IPS-18a (cell line): Measurements from ENCODE around the gene TBC1D26.
"Not testable (repeated sequence)": the region's sequence is repeated elsewhere in the genome, so short reads cannot be mapped to it uniquely, and the experiment has no call there.

Experiments used
- H3K27ac ChIP-seq: one replicate; pipeline ENCODE4 v1.5.1; 2013; ENCODE audit warnings: low read length
- H3K27me3 ChIP-seq: one replicate; pipeline ENCODE4 v1.6.1; 2013; ENCODE audit warnings: mild to moderate bottlenecking, low read length; ENCODE audit not compliant: control insufficient read depth, insufficient read depth
- H3K36me3 ChIP-seq: one replicate; pipeline ENCODE4 v1.6.1; 2013; ENCODE audit warnings: low read depth, low read length; ENCODE audit not compliant: control insufficient read depth
- H3K4me1 ChIP-seq: one replicate; pipeline ENCODE4 v1.6.1; 2013; ENCODE audit warnings: low read depth, low read length; ENCODE audit not compliant: control insufficient read depth
- H3K4me3 ChIP-seq: one replicate; pipeline ENCODE4 v1.5.1; 2013; ENCODE audit warnings: low read length
- H3K9ac ChIP-seq: one replicate; pipeline ENCODE4 v1.6.1; 2013; ENCODE audit warnings: mild to moderate bottlenecking, low read length, moderate library complexity
- H3K9me3 ChIP-seq: one replicate; pipeline ENCODE4 v1.6.1; 2013; ENCODE audit warnings: low read depth, low read length; ENCODE audit not compliant: control insufficient read depth

TBC1D26 gene

GRCh38 chr17:15744885-15745284 is 12.8 kb downstream of the TBC1D26 start:
- Histone ChIP-seq H3K4me1 (no peaks in the 10 kb centered on the region), H3K27me3 (no peaks in the 10 kb centered on the region), H3K36me3 (no peaks in the 10 kb centered on the region)

GRCh38 chr17:15749403-15749802 is 17.3 kb downstream of the TBC1D26 start:
- not testable (repeated sequence) for H3K4me3 ChIP-seq, H3K9me3 ChIP-seq, H3K36me3 ChIP-seq, H3K9ac ChIP-seq, H3K27me3 ChIP-seq, H3K4me1 ChIP-seq, H3K27ac ChIP-seq

More at GRCh38 chr17:15744885-15745284, 12.8 kb downstream of the TBC1D26 start:
- H3K27ac ChIP-seq = no peak overlapping the region
- H3K9ac ChIP-seq = no peak overlapping the region
- H3K9me3 ChIP-seq = no peaks in the 10 kb centered on the region
- no peak overlapping the region for H3K4me3 ChIP-seq

GRCh38 chr17:15768865-15769533 is 36.9 kb downstream of the TBC1D26 start:
- not testable (repeated sequence) for H3K27ac ChIP-seq, H3K4me1 ChIP-seq, H3K36me3 ChIP-seq, H3K4me3 ChIP-seq, H3K9me3 ChIP-seq, H3K27me3 ChIP-seq, H3K9ac ChIP-seq

GRCh38 chr17:15770679-15771078 is 38.6 kb downstream of the TBC1D26 start:
- not testable (repeated sequence) for H3K4me3 ChIP-seq, H3K9ac ChIP-seq, H3K27me3 ChIP-seq, H3K9me3 ChIP-seq, H3K4me1 ChIP-seq, H3K27ac ChIP-seq, H3K36me3 ChIP-seq

GRCh38 chr17:15776871-15777270 is 44.8 kb downstream of the TBC1D26 start:
- H3K9ac ChIP-seq = no peak overlapping the region

GRCh38 chr17:15777297-15777696 is 45.2 kb downstream of the TBC1D26 start:
- H3K9me3 ChIP-seq = no peaks in the 10 kb centered on the region
- no peak overlapping the region for H3K27ac ChIP-seq
- no peaks in the 10 kb centered on the region for H3K4me1 ChIP-seq
- H3K36me3 ChIP-seq = no peaks in the 10 kb centered on the region
- no peak overlapping the region for H3K9ac ChIP-seq
- no peak overlapping the region for H3K4me3 ChIP-seq
- no peaks in the 10 kb centered on the region for H3K27me3 ChIP-seq

More at GRCh38 chr17:15776871-15777270, 44.8 kb downstream of the TBC1D26 start:
- Histone ChIP-seq H3K4me3 (no peak overlapping the region), H3K36me3 (no peaks in the 10 kb centered on the region), H3K27ac (no peak overlapping the region), H3K27me3 (no peaks in the 10 kb centered on the region), H3K4me1 (no peaks in the 10 kb centered on the region), H3K9me3 (no peaks in the 10 kb centered on the region)

GRCh38 chr17:15777717-15778116 is 45.6 kb downstream of the TBC1D26 start:
- no peak overlapping the region for H3K27ac ChIP-seq
- no peaks in the 10 kb centered on the region for H3K9me3 ChIP-seq
- H3K27me3 ChIP-seq = no peaks in the 10 kb centered on the region
- no peaks in the 10 kb centered on the region for H3K4me1 ChIP-seq
- no peak overlapping the region for H3K9ac ChIP-seq
- no peak overlapping the region for H3K4me3 ChIP-seq
- H3K36me3 ChIP-seq = no peaks in the 10 kb centered on the region

GRCh38 chr17:15779119-15779518 is 47.0 kb downstream of the TBC1D26 start:
- Histone ChIP-seq H3K9me3 (no peaks in the 10 kb centered on the region), H3K9ac (no peak overlapping the region), H3K36me3 (no peaks in the 10 kb centered on the region), H3K27ac (no peak overlapping the region), H3K4me1 (no peaks in the 10 kb centered on the region), H3K4me3 (no peak overlapping the region), H3K27me3 (no peaks in the 10 kb centered on the region)

- Histone ChIP-seq H3K9ac (no peak overlapping the region), H3K4me3 (no peak overlapping the region), H3K4me1 (no peaks in the 10 kb centered on the region), H3K27ac (no peak overlapping the region), H3K36me3 (no peaks in the 10 kb centered on the region), H3K27me3 (no peaks in the 10 kb centered on the region), H3K9me3 (no peaks in the 10 kb centered on the region)
These were observed 48.1 kb downstream of the TBC1D26 start for GRCh38 chr17:15780188-15780587.

- no peaks in the 10 kb centered on the region for H3K36me3 ChIP-seq
- no peak overlapping the region for H3K27ac ChIP-seq
- no peaks in the 10 kb centered on the region for H3K27me3 ChIP-seq
- no peak overlapping the region for H3K9ac ChIP-seq
- no peak overlapping the region for H3K4me3 ChIP-seq
- no peaks in the 10 kb centered on the region for H3K4me1 ChIP-seq
- no peaks in the 10 kb centered on the region for H3K9me3 ChIP-seq
These were observed 50.8 kb downstream of the TBC1D26 start for GRCh38 chr17:15782866-15783265.

GRCh38 chr17:15783461-15783860 is 51.4 kb downstream of the TBC1D26 start:
- no peak overlapping the region for H3K27ac ChIP-seq
- H3K4me1 ChIP-seq = no peaks in the 10 kb centered on the region
- H3K4me3 ChIP-seq = no peak overlapping the region
- no peaks in the 10 kb centered on the region for H3K36me3 ChIP-seq
- no peaks in the 10 kb centered on the region for H3K27me3 ChIP-seq
- H3K9ac ChIP-seq = no peak overlapping the region
- H3K9me3 ChIP-seq = no peaks in the 10 kb centered on the region

- not testable (repeated sequence) for H3K27me3 ChIP-seq, H3K27ac ChIP-seq, H3K4me1 ChIP-seq, H3K36me3 ChIP-seq, H3K4me3 ChIP-seq, H3K9ac ChIP-seq, H3K9me3 ChIP-seq
These were observed 52.3 kb downstream of the TBC1D26 start for GRCh38 chr17:15784351-15784750.
